ENCODE measurements around the gene HOXC6.
A peak's percentile ranks its signal among the peaks of the same experiment; 100 is the strongest.
"Not testable (repeated sequence)": the region's sequence is repeated elsewhere in the genome, so short reads cannot be mapped to it uniquely, and the experiment has no call there.

HOXC6 gene

DNA sequence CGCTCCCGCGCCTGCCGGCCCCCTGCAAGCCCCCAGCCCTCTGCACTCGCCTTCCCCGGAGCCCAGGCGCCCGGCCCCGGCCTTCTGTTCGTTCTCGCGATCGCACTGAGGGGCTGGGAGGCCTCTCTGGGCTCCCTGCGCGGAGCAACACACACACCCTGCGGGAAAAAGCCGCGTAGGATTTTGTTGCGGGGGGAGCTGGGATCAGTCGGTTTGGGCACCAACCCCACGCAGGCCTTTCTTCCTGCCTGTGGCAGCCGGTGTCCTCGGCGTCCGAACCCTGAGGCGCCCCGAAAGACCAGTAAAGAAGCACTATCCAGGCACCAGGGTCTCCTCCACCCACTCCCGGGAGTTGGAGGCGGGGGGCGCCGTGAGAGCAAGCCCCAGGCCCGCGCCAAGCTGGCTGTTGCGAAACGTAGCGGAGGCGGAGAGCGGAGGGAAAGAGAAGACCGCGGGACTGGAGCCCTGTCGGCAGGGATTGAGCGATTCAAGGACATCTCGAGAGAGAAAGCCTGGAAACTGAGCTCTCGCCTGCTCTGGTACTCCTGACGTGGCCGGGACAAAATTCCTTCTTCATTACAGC, 2.7 kb downstream of the HOXC6 start:
- DNase-seq (ENCODE audit: low spot score) = no peak

DNA sequence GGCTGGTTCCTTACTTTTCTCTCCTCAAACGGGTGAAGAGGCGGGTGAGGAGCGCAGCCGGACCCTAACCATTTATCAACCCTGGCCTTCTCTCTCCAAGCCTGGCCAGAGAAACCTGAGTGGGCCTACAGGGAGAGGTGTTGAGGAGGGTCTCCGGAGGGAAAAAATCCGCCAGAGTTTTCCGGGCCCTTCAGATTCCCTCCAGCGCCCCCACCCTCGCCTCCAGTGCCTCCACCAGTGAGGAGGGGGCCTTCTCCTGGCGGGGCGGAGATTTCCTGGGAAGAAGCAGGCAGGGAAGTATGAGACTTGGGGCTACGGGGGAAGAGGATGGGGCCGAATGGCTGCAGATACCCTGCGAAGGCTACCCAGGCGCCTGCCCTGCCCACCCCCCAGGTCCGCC, 3.2 kb downstream of the HOXC6 start:
- DNase-seq (ENCODE audit: low spot score) = no peak

- no peak for DNase-seq (ENCODE audit: low spot score)
Measured at GRCh38 chr12:54032086-54032619, 3.9 kb downstream of the HOXC6 start.

- peak; percentile 58 for DNase-seq (ENCODE audit: low spot score)
Measured at GRCh38 chr12:54032627-54033100, 4.4 kb downstream of the HOXC6 start, which contains the start of gene HOXC5. Gene HOXC5, plus strand, starts transcription at chr12:54033050. Its CDS starts 73 bp downstream, at chr12:54033123.

DNA sequence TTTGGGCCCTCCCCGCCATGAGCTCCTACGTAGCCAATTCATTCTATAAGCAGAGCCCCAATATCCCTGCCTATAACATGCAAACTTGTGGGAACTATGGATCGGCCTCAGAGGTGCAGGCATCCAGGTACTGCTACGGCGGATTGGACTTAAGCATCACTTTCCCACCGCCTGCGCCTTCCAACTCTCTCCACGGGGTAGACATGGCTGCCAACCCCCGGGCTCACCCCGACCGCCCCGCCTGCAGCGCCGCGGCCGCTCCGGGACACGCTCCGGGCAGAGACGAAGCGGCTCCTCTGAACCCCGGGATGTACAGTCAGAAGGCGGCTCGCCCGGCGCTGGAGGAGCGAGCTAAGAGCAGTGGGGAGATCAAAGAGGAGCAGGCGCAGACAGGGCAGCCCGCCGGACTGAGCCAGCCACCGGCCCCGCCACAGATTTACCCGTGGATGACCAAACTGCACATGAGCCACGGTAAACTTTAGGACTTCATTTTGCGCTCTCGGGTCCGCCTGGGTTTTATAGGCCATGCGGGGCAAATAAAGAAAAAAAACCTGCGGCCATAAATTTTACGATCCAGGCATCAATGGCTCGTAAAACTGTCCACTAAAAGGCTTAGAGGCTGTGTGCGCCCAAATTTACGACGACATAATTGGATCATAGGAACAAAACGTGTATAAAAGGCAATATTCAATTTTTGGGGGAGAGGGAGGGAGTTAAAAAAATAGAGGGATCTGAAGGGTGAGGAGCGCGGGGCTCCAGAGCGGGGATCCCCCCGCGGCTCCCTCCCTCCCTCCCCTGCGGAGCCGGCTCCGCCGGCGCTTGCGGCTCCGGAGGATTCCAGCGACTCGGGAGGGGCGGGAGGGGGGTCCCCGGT, 5.1 kb downstream of the HOXC6 start:
- DNase-seq (ENCODE audit: low spot score) = no peak

GRCh38 chr12:54033980-54034784, 5.9 kb downstream of the HOXC6 start:
- no peak for DNase-seq (ENCODE audit: low spot score)

GRCh38 chr12:54034785-54035310, 6.6 kb downstream of the HOXC6 start:
- DNase-seq (ENCODE audit: low spot score) = no peak

GRCh38 chr12:54035568-54036264, 7.5 kb downstream of the HOXC6 start:
- DNase-seq (ENCODE audit: low spot score) = no peak

DNA sequence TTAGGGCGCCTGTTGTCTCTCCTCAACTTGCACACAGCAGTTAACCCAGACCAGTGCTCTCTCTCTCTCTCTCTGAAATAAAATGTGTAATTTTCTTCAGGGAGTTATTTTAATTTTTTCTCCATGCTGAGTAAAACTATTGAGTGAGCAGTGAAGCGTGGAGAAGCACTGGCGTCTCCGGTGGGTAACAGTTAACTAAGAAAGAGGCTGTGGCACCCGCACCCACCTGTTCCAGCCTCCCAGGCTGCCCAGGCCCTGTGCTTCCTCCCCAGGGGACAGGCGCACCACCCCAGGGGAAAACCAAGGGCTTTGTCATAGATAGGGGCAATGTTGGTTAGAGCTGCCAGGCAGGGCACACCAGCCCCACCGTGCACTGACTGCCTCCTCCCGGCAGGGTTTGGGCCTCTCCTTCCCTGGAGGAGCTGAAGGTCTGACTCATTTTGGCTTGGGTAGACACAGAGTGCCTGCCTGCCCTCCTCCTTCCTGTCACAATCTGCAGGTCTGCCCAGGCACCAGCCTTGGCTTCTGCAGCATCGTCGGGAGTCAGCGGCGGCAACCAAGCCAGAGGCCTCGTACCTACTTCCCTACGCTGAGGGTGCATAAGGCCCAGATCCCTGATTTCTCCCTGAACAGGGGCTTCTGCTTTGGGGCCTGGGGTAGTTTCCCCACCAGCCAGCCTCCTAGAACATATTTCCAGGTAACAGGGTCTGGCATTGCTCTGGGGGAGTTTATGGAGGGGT, 8.6 kb downstream of the HOXC6 start:
- no peak for DNase-seq (ENCODE audit: low spot score)

DNA sequence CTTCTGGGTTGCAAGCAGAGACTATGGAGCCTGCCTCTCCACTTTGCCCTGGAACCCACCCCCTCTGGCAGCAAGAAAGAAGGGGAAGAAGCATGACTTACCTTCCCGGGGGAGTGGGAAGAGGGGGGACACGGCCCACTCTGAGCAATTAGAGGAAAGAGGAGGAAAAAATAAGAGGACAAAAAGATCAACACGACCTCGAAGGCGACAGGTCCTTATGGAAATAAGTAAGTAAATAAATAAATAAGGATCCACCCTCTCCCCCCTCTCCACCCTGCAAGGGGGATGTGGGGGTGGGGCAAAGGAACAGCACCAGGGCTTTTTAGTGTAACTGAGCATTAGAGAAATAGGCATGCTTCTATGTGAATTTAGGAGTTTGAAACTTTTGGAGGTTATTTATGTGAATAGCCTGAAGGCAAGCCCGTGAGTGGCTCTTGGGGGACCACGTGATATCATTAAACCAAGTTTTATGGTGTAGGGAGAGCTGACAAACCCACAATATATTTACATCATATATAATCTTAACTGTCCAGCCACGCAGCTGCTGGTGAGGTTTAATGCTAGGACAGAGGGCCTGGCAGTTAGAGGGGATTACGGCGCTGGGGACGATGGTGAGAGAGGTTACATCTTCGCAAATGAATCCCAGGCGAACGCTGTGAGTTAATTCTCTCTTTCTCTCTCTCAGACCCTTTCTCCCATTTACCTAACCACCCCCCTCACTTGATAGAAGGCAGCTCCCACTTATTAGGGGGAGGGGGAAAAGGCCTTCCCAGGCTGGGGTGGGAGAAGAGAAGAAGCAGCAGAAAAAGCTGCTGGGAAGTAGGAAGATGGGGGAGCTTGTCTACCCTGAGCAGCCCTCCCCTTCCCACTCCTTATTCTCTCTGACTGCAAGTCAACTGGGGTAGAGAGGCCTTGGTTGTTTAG, 9.4 kb downstream of the HOXC6 start:
- no peak for DNase-seq (ENCODE audit: low spot score)

DNA sequence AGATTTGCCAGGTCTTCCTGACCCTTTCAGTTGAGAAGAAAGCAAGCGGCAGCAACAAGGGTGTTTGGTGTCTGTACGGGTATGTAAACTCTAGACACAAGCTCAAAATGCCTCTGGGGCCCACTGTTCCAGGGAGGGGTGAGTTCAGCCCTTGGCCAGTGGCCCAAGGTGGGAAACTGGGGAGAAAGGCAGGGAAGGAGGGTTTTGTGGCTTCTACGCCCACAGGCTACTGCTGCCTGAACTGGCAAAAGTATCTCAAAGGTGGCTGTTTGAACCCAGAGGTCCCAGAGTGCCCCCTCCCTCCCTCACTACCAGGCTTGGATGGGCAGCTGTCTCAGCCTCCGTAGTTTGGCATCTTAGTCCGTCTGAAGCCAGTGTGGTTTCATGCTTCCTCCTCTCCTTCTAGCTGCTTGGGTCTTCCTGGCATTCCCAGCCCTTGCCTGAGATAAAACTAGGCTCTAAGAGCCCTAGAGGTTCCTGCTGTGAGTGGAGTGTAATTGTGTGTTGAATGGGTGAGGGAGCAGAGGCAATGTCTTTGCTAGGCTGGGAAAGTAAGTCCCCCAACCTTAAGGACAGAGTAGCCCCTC, 10.1 kb downstream of the HOXC6 start:
- no peak for DNase-seq (ENCODE audit: low spot score)

DNA sequence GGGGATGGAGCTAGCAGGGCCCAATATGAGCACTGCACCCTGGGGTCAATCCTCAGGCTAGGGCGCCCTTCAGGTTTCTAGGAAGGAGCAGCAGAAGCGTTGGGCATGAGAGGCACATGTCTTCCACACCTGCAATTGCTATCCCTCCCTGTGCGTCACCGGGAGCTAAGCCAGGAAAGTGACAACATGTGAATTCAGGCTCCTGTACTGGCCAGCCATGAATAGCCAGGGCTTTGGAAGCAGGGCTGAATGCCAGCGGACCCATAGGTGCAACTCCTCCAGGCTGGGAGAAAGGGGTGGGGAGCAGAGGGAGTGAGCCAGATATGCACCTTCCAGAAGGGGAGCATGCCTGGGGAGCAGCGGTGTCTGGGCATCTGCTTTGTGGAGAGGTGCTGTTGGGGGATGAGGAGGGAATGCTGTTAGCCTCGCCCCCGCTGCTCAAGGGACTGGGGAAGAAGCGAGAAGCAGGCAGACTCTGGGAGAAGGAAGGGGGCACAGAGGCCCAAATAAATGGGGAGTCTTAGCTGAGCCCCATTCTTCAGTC, 10.7 kb downstream of the HOXC6 start:
- DNase-seq (ENCODE audit: low spot score) = no peak

GRCh38 chr12:54039417-54040147, 11.3 kb downstream of the HOXC6 start:
- DNase-seq (ENCODE audit: low spot score) = no peak

DNA sequence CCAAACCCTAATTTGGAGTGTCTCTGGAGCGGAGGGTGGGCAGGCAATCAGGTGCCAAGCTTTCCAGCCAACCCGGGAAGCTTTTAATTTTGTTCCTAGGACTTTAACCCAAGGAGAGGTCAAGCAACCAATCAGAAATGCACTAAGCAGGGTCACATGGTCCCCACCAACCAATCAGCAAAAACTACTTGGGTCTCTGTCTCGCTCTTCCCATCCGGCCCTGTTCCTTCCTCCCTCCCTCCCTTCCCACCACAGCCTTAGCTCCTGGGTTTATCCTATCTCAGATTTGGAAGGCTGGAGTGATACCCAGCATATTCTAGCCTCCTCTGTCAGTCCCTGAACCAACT, 11.9 kb downstream of the HOXC6 start:
- no peak for DNase-seq (ENCODE audit: low spot score)

GRCh38 chr12:54040648-54041047, 12.4 kb downstream of the HOXC6 start:
- DNase-seq (ENCODE audit: low spot score) = no peak

GRCh38 chr12:54041097-54041690, 13.0 kb downstream of the HOXC6 start:
- DNase-seq (ENCODE audit: low spot score) = no peak

- DNase-seq (ENCODE audit: low spot score) = not testable (repeated sequence)
Measured at GRCh38 chr12:54042033-54042432, 13.8 kb downstream of the HOXC6 start.

Measured in hematopoietic multipotent progenitor cell treated with erythropoietin and hydrocortisone succinate and interleukin-3 and kit ligand, for 17 days (in vitro differentiated cells).